Adrenal gland (tissue), 5 donors: ENCODE measurements around the gene DHRS1.

ENCODE experiments used
- POLR2A ChIP-seq, 2 donors: fragments of 450-650 bp; IDR thresholded peaks; one replicate each; pipeline ENCODE4 v1.6.1; 2017; ENCODE audit warnings: antibody characterized with exemption in 2 of 2, mild to moderate bottlenecking in 2 of 2, moderate library complexity in 1 of 2
- TF ChIP-seq, protein P1 (sequence below), 6 experiments: fragments of 450-650 bp in 4 of 6; fragments of 200-600 bp in 2 of 6; sonication (generic) in 1 of 6; IDR thresholded peaks; 1 replicate in 5 of 6; 2 replicates in 1 of 6; pipeline versions ENCODE4 v1.5.1 to v1.8.0; 2016 to 2021; ENCODE audit warnings: antibody characterized with exemption in 6 of 6, mild to moderate bottlenecking in 2 of 6, moderate library complexity in 1 of 6
- donor health status: DM: no; HTN: no; CAD: no.

DNA sequence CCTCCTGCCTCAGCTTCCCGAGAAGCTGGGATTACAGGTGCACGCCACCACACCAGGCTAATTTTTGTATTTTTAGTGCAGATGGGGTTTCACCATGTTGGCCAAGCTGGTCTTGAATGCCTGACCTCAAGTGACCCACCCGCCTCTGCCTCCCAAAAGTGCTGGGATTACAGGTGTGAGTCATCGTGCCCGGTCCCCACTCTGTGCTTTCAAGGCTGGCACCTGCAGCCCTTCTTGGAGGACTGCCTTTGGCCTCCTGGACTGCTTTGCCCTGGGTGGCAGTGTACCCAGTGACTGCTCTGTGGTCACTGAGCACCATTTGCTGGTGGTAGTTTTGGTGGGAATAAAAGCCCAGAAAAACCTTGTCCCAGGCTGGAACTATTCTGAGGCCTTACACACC lies 12.6 kb downstream of the DHRS1 start:
- TF ChIP-seq, protein P1, sequence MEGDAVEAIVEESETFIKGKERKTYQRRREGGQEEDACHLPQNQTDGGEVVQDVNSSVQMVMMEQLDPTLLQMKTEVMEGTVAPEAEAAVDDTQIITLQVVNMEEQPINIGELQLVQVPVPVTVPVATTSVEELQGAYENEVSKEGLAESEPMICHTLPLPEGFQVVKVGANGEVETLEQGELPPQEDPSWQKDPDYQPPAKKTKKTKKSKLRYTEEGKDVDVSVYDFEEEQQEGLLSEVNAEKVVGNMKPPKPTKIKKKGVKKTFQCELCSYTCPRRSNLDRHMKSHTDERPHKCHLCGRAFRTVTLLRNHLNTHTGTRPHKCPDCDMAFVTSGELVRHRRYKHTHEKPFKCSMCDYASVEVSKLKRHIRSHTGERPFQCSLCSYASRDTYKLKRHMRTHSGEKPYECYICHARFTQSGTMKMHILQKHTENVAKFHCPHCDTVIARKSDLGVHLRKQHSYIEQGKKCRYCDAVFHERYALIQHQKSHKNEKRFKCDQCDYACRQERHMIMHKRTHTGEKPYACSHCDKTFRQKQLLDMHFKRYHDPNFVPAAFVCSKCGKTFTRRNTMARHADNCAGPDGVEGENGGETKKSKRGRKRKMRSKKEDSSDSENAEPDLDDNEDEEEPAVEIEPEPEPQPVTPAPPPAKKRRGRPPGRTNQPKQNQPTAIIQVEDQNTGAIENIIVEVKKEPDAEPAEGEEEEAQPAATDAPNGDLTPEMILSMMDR (IDR thresholded peaks at IDR 0.05) = no peak
- no peak for TF ChIP-seq POLR2A (IDR thresholded peaks at IDR 0.05)
